H1 (cell line): ENCODE measurements around the gene MSTN. TPM values are rescaled to one million over a fixed set of nuclear protein-coding genes. Genes with fewer than 3 reads are reported as not detected.

Source experiments
- CTCF ChIA-PET: fragments of 300-600 bp; sonication (Branson Sonifier 250); formaldehyde crosslinking; loops from one replicate; lab custom pipeline; 2021; ENCODE audit not compliant: partially characterized antibody; lab: Charles Lee
- POLR2A ChIA-PET: fragments of 300-600 bp; sonication (Branson Sonifier 250); formaldehyde crosslinking; loops from one replicate; lab custom pipeline; 2021; ENCODE audit warnings: inconsistent platforms; ENCODE audit not compliant: partially characterized antibody; lab: Charles Lee
- DNase-seq, 2 experiments: peaks; one replicate each; pipeline versions ENCODE4 v3.0.0 to v3.0.0-alpha.2; 2010 to 2022; ENCODE audit warnings: low spot score in 2 of 2, low read depth in 1 of 2, mixed read lengths in 1 of 2
- FAIRE-seq: peaks from 2 replicates; lab custom pipeline; 2011; peaks lifted over from hg19 to GRCh38; lab: Jason Lieb, UNC
- H2AFZ ChIP-seq: 2 replicates; pipeline ENCODE4 v1.8.1; 2012; ENCODE audit warnings: low read length, inconsistent platforms
- H2AK5ac ChIP-seq: 2 replicates; pipeline ENCODE4 v1.6.1; 2013; ENCODE audit warnings: low read depth, low read length
- H2BK120ac ChIP-seq: replicated peaks from 2 replicates; pipeline ENCODE3; 2013; ENCODE audit warnings: low read depth, low read length, inconsistent platforms
- H2BK12ac ChIP-seq: 2 replicates; pipeline ENCODE4 v1.6.1; 2013; ENCODE audit warnings: low read depth, low read length
- H2BK15ac ChIP-seq: 2 replicates; pipeline ENCODE4 v1.6.1; 2013; ENCODE audit warnings: low read length
- H2BK20ac ChIP-seq: 2 replicates; pipeline ENCODE4 v1.6.1; 2013; ENCODE audit warnings: low read length
- H2BK5ac ChIP-seq: 2 replicates; pipeline ENCODE4 v1.6.1; 2013; ENCODE audit warnings: low read depth, low read length
- H3K14ac ChIP-seq: 2 replicates; pipeline ENCODE4 v1.6.1; 2013; ENCODE audit warnings: inconsistent platforms; ENCODE audit not compliant: insufficient read length
- H3K18ac ChIP-seq: 2 replicates; pipeline ENCODE4 v1.6.1; 2013; ENCODE audit warnings: low read length; ENCODE audit errors: extremely low read depth
- H3K23ac ChIP-seq: 2 replicates; pipeline ENCODE4 v1.6.1; 2013; ENCODE audit warnings: inconsistent platforms; ENCODE audit not compliant: insufficient read length
- H3K23me2 ChIP-seq: 2 replicates; pipeline ENCODE4 v1.6.1; 2013; ENCODE audit warnings: low read depth, low read length
- H3K27ac ChIP-seq: 2 replicates; pipeline ENCODE4 v1.6.1; 2011; ENCODE audit warnings: low read depth, low read length, inconsistent platforms
- H3K27me3 ChIP-seq, 4 experiments: replicated peaks in 1 of 4; 1 replicate in 1 of 4; 2 replicates in 3 of 4; pipeline versions ENCODE4 v1.6.1 to v1.8.1; 2011 to 2013; ENCODE audit warnings: low read length in 3 of 4, mild to moderate bottlenecking in 3 of 4, inconsistent platforms in 2 of 4, mixed read lengths in 2 of 4, moderate library complexity in 1 of 4; ENCODE audit not compliant: control insufficient read depth in 3 of 4, insufficient read depth in 3 of 4; ENCODE audit errors: extremely low read depth in 1 of 4
- H3K36me3 ChIP-seq, 4 experiments: 2 replicates each; pipeline versions ENCODE4 v1.6.1 to v1.8.1; 2011 to 2013; ENCODE audit warnings: mild to moderate bottlenecking in 4 of 4, low read length in 3 of 4, moderate library complexity in 2 of 4, control low read depth in 1 of 4, inconsistent platforms in 1 of 4; ENCODE audit not compliant: insufficient read depth in 4 of 4, control insufficient read depth in 2 of 4
- H3K4ac ChIP-seq: replicated peaks from 2 replicates; pipeline ENCODE3; 2013; ENCODE audit warnings: low read length, low read depth, mixed read lengths, inconsistent platforms; ENCODE audit not compliant: insufficient read length
- H3K4me1 ChIP-seq, 4 experiments: replicated peaks in 1 of 4; 1 replicate in 1 of 4; 2 replicates in 3 of 4; pipeline versions ENCODE4 v1.6.1 to v1.8.1; 2011 to 2013; ENCODE audit warnings: low read length in 3 of 4, inconsistent platforms in 2 of 4, mixed read lengths in 1 of 4; ENCODE audit not compliant: insufficient read depth in 4 of 4, control insufficient read depth in 3 of 4
- H3K4me2 ChIP-seq, 2 experiments: 2 replicates each; pipeline versions ENCODE4 v1.6.1 to v1.8.1; 2011 to 2013; ENCODE audit warnings: low read depth in 2 of 2, low read length in 2 of 2, control low read depth in 1 of 2, inconsistent platforms in 1 of 2, mild to moderate bottlenecking in 1 of 2; ENCODE audit not compliant: insufficient read depth in 1 of 2
- H3K4me3 ChIP-seq, 4 experiments: fragments of 200-600, 300-600 bp in 1 of 4; sonication (generic), shearing (Covaris generic), sonication (Bioruptor Twin) in 1 of 4; 2 replicates each; pipeline versions ENCODE4 v1.5.1 to v1.8.1; 2011 to 2016; ENCODE audit warnings: low read length in 4 of 4, low read depth in 3 of 4, control low read depth in 2 of 4, inconsistent platforms in 2 of 4, mild to moderate bottlenecking in 2 of 4, mixed read lengths in 1 of 4, moderate library complexity in 1 of 4; ENCODE audit not compliant: insufficient read depth in 2 of 4; ENCODE audit errors: extremely low read depth in 1 of 4
- H3K56ac ChIP-seq: replicated peaks from 2 replicates; pipeline ENCODE3; 2013; ENCODE audit warnings: low read depth, mild to moderate bottlenecking, mixed read lengths, low read length, inconsistent platforms; ENCODE audit not compliant: insufficient read length
- H3K79me1 ChIP-seq: 2 replicates; pipeline ENCODE4 v1.6.1; 2013; ENCODE audit warnings: low read depth, low read length, control low read depth
- H3K79me2 ChIP-seq, 2 experiments: 2 replicates each; pipeline versions ENCODE4 v1.6.1 to v1.8.1; 2012 to 2013; ENCODE audit warnings: low read length in 2 of 2, mild to moderate bottlenecking in 2 of 2, inconsistent platforms in 1 of 2; ENCODE audit not compliant: insufficient read depth in 2 of 2, control insufficient read depth in 1 of 2
- H3K9ac ChIP-seq, 4 experiments: replicated peaks in 1 of 4; 1 replicate in 1 of 4; 2 replicates in 3 of 4; pipeline versions ENCODE4 v1.6.1 to v1.8.1; 2011 to 2013; ENCODE audit warnings: low read depth in 3 of 4, low read length in 3 of 4, control low read depth in 2 of 4, mild to moderate bottlenecking in 2 of 4, moderate library complexity in 2 of 4, inconsistent platforms in 1 of 4; ENCODE audit errors: extremely low read depth in 1 of 4
- H3K9me3 ChIP-seq, 2 experiments: 2 replicates each; pipeline versions ENCODE4 v1.6.1 to v1.8.1; 2012 to 2013; ENCODE audit warnings: mild to moderate bottlenecking in 2 of 2, moderate library complexity in 2 of 2, control low read depth in 1 of 2, inconsistent platforms in 1 of 2, low read depth in 1 of 2, low read length in 1 of 2, mixed read lengths in 1 of 2; ENCODE audit not compliant: insufficient read depth in 2 of 2
- H4K20me1 ChIP-seq, 2 experiments: replicated peaks in 1 of 2; 2 replicates each; pipeline versions ENCODE3 to v1.8.1; 2011 to 2013; ENCODE audit warnings: inconsistent platforms in 2 of 2, low read length in 2 of 2, mild to moderate bottlenecking in 1 of 2; ENCODE audit not compliant: insufficient read depth in 2 of 2, control insufficient read depth in 1 of 2
- H4K5ac ChIP-seq: 2 replicates; pipeline ENCODE4 v1.6.1; 2013; ENCODE audit warnings: low read length, low read depth, mixed read lengths, inconsistent platforms; ENCODE audit not compliant: insufficient read length
- H4K8ac ChIP-seq: 2 replicates; pipeline ENCODE4 v1.8.0; 2013; ENCODE audit warnings: mild to moderate bottlenecking, moderate library complexity, low read length, inconsistent platforms; ENCODE audit not compliant: insufficient read depth; ENCODE audit errors: extremely low read depth
- H4K91ac ChIP-seq: replicated peaks from 2 replicates; pipeline ENCODE3; 2013; ENCODE audit warnings: low read length, mixed read lengths, inconsistent platforms; ENCODE audit not compliant: insufficient read length
- CHD1 ChIP-seq: IDR thresholded peaks from 2 replicates; pipeline ENCODE4 v1.6.1; 2012; ENCODE audit warnings: low read depth, low read length, improper control_type of control experiment
- CHD2 ChIP-seq: IDR thresholded peaks from 2 replicates; pipeline ENCODE4 v1.6.1; 2012; ENCODE audit warnings: low read length, improper control_type of control experiment
- CREB1 ChIP-seq: IDR thresholded peaks from 2 replicates; pipeline ENCODE4 v1.6.1; 2012; ENCODE audit warnings: inconsistent platforms
- CTBP2 ChIP-seq: IDR thresholded peaks from 2 replicates; pipeline ENCODE4 v1.7.0; 2011; ENCODE audit warnings: borderline replicate concordance, mild to moderate bottlenecking, moderate library complexity, mixed read lengths, low read length; ENCODE audit not compliant: insufficient read depth, insufficient read length
- EZH2 ChIP-seq: fragments of 200-600 bp; sonication (generic); IDR thresholded peaks from 2 replicates; pipeline ENCODE4 v1.7.1; 2012; ENCODE audit warnings: low read depth, mild to moderate bottlenecking, moderate library complexity, low read length, inconsistent platforms; ENCODE audit not compliant: severe bottlenecking
- KDM1A ChIP-seq: fragments of 200-600, 300-600 bp; sonication (generic); IDR thresholded peaks from 2 replicates; pipeline ENCODE4 v1.7.1; 2016; ENCODE audit warnings: mild to moderate bottlenecking, low read length, borderline replicate concordance
- KDM4A ChIP-seq: IDR thresholded peaks from one replicate; pipeline ENCODE4 v1.7.1; 2012; ENCODE audit warnings: low read depth, mild to moderate bottlenecking, moderate library complexity, low read length, inconsistent platforms; ENCODE audit not compliant: severe bottlenecking
- MAX ChIP-seq: IDR thresholded peaks from 2 replicates; pipeline ENCODE4 v1.6.1; 2012; ENCODE audit warnings: inconsistent platforms
- POLR2A ChIP-seq, 2 experiments: IDR thresholded peaks; 1 replicate in 1 of 2; 2 replicates in 1 of 2; pipeline ENCODE4 v1.6.1; 2011; ENCODE audit warnings: low read depth in 2 of 2, low read length in 2 of 2, mild to moderate bottlenecking in 2 of 2; ENCODE audit errors: control extremely low read depth in 1 of 2
- POLR2AphosphoS5 ChIP-seq: IDR thresholded peaks from 2 replicates; pipeline ENCODE4 v1.6.1; 2011; ENCODE audit warnings: low read depth, low read length
- SIX5 ChIP-seq: IDR thresholded peaks from 2 replicates; pipeline ENCODE4 v1.6.1; 2011; ENCODE audit warnings: mild to moderate bottlenecking, low read depth, low read length
- SP4 ChIP-seq: IDR thresholded peaks from 2 replicates; pipeline ENCODE4 v1.6.1; 2012; ENCODE audit warnings: low read length, inconsistent platforms
- SRF ChIP-seq: IDR thresholded peaks from 2 replicates; pipeline ENCODE4 v1.6.1; 2011; ENCODE audit warnings: mild to moderate bottlenecking, low read depth, low read length, moderate library complexity
- SUZ12 ChIP-seq: fragments of 200-600 bp; sonication (generic); IDR thresholded peaks from 2 replicates; pipeline ENCODE4 v1.6.1; 2012; ENCODE audit warnings: mild to moderate bottlenecking, inconsistent platforms, low read length, moderate library complexity, mixed read lengths
- whole genome bisulfite sequencing, 2 experiments: shearing (Covaris generic) in 1 of 2; methylation state at CpG; one replicate each; pipeline versions ENCODE4 v1.1.6 to v1.1.7; 2013 to 2015; ENCODE audit warnings: low lambda C conversion rate in 2 of 2, mixed read lengths in 2 of 2, inconsistent platforms in 1 of 2, low coverage in 1 of 2, missing lambda C conversion rate in 1 of 2; ENCODE audit not compliant: insufficient replicate concordance in 2 of 2, insufficient coverage in 1 of 2, insufficient read length in 1 of 2; ENCODE audit errors: extremely low coverage in 1 of 2, missing lambda C conversion rate in 1 of 2; 5-methylcytosine and 5-hydroxymethylcytosine counted together
- polyA plus RNA-seq, 7 experiments: library from polyadenylated mRNA; depleted of rRNA in 3 of 7; stranded (reverse) in 5 of 7; unstranded in 2 of 7; fragments of >200 nt in 5 of 7; fragments of 200-250 nt in 2 of 7; gene quantifications; 1 replicate in 5 of 7; 2 replicates in 1 of 7; 4 replicates in 1 of 7; pipeline versions ENCODE4 v1.2.1 to v1.2.3, GENCODE V29; 2011 to 2013; ENCODE audit warnings: missing spikeins in 2 of 7, mixed read lengths in 2 of 7
- total RNA-seq: library from RNA; stranded (reverse); fragmentation: NEBNext Ultra II Directional; extraction: Animal tissue kit (Norgen Biotek cat#: 25700); gene quantifications from 2 replicates; pipeline ENCODE4 v1.2.1, GENCODE V29; 2021

Gene MSTN
- total and polyA plus RNA-seq, 2 of the 8 experiments (the other 6 are each of a cell fraction or from before 2014, with no cell fraction given) = not detected

- DNase-seq (no peak), FAIRE-seq (no peak)
- no peak overlapping the region for H4K5ac ChIP-seq
- H2BK12ac ChIP-seq = no peak overlapping the region
- H3K56ac ChIP-seq = no peak overlapping the region
- no peak overlapping the region for H2BK120ac ChIP-seq
- H3K36me3 ChIP-seq = no peaks in the 10 kb centered on the region
- no peak overlapping the region for H2BK15ac ChIP-seq
- H3K18ac ChIP-seq = no peak overlapping the region
- no peak overlapping the region for H3K23ac ChIP-seq
- H3K4me2 ChIP-seq = no peak overlapping the region
- H3K79me1 ChIP-seq = no peaks in the 10 kb centered on the region
- H3K79me2 ChIP-seq = no peaks in the 10 kb centered on the region
- no peaks in the 10 kb centered on the region for H4K20me1 ChIP-seq
- POLR2A ChIA-PET = no interaction called here
- H2AK5ac ChIP-seq = no peak overlapping the region
- H3K27me3 ChIP-seq = peaks cover 0 to 1% (median 0%) of the 10 kb centered on the region in 4 experiments; a peak in 1 of 7 replicates
- CTCF ChIA-PET = interaction anchor here (1.2 to 1.4 kb wide), 2 partner anchors 11 to 12 kb away, joined by 3 read pairs; no protein-coding TSS in a partner anchor
- no peak overlapping the region for H4K91ac ChIP-seq
- H4K8ac ChIP-seq = no peak overlapping the region
- H3K27ac ChIP-seq = no peak overlapping the region
- H3K4me1 ChIP-seq = no peaks in the 10 kb centered on the region
- H2AFZ ChIP-seq = no peak overlapping the region
- H2BK20ac ChIP-seq = no peak overlapping the region
- no peak overlapping the region for H2BK5ac ChIP-seq
- no peak overlapping the region for H3K4ac ChIP-seq
- H3K4me3 ChIP-seq = no peak overlapping the region
- no peaks in the 10 kb centered on the region for H3K23me2 ChIP-seq
- H3K9me3 ChIP-seq = no peaks in the 10 kb centered on the region
- no peak overlapping the region for H3K14ac ChIP-seq
- 88% methylated on average over 7 of the region's 7 CpGs; no CpG with 5 or more reads in 1 of the 2 experiments for WGBS, 2 experiments
- no peak overlapping the region for H3K9ac ChIP-seq
- no peak for TF ChIP-seq EZH2
- no peak for TF ChIP-seq SP4
- TF ChIP-seq CREB1 = no peak
- TF ChIP-seq SRF = no peak
- no peak for TF ChIP-seq POLR2AphosphoS5
- TF ChIP-seq CHD2 = no peak
- TF ChIP-seq CHD1 = no peak
- TF ChIP-seq SUZ12 = no peak
- TF ChIP-seq POLR2A (IDR thresholded peaks at IDR 0.05; ENCODE audit: control extremely low read depth in 1 of 2, low read depth in 2 of 2, low read length in 2 of 2) = no peak
- no peak for TF ChIP-seq KDM1A
- no peak for TF ChIP-seq KDM4A
- no peak for TF ChIP-seq SIX5
- TF ChIP-seq CTBP2 = no peak
- no peak for TF ChIP-seq MAX
Measured at GRCh38 chr2:190110699-190111098, 48.2 kb upstream of the MSTN start.
